Hepatocyte (in vitro differentiated cells): ENCODE data around the gene E2F3.

Source experiments
- EZH2 ChIP-seq: fragments of 200-600 bp; sonication (generic); IDR thresholded peaks from 2 replicates; pipeline ENCODE4 v1.6.1; 2016; ENCODE audit warnings: antibody characterized with exemption, mild to moderate bottlenecking, borderline replicate concordance
- EZH2phosphoT487 ChIP-seq: fragments of 200-600 bp; sonication (generic); IDR thresholded peaks from one replicate; pipeline ENCODE4 v1.6.1; 2018; ENCODE audit warnings: antibody characterized with exemption, mild to moderate bottlenecking, low read depth, moderate library complexity; ENCODE audit not compliant: unreplicated experiment, severe bottlenecking
- TF ChIP-seq, protein P1 (sequence below): fragments of 200-600 bp; sonication (generic); IDR thresholded peaks from 2 replicates; pipeline ENCODE4 v1.5.1; 2016; ENCODE audit warnings: antibody characterized with exemption, mild to moderate bottlenecking; ENCODE audit not compliant: poor library complexity

DNA sequence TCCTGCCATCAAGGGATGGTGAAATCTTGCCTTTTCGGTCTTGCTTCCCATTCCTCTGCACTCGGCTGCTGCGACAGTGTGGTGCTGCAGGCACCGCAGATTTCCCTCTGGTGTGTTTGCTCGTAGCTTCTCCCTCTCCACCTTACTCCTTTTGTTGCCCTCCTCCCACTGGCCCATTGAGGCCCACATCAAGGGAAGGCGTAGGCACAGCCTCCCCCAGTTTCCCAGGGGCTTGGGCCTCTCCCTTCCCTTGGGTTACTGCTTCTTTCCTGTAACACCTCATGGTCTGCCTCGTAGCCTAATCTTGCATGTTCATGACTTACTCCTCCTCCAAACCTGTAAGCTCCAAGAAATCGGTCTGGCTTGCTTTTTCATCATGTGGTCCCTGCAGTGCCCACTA, 9.9 kb downstream of the E2F3 start:
- TF ChIP-seq, protein P1, sequence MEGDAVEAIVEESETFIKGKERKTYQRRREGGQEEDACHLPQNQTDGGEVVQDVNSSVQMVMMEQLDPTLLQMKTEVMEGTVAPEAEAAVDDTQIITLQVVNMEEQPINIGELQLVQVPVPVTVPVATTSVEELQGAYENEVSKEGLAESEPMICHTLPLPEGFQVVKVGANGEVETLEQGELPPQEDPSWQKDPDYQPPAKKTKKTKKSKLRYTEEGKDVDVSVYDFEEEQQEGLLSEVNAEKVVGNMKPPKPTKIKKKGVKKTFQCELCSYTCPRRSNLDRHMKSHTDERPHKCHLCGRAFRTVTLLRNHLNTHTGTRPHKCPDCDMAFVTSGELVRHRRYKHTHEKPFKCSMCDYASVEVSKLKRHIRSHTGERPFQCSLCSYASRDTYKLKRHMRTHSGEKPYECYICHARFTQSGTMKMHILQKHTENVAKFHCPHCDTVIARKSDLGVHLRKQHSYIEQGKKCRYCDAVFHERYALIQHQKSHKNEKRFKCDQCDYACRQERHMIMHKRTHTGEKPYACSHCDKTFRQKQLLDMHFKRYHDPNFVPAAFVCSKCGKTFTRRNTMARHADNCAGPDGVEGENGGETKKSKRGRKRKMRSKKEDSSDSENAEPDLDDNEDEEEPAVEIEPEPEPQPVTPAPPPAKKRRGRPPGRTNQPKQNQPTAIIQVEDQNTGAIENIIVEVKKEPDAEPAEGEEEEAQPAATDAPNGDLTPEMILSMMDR = no peak
- TF ChIP-seq EZH2 (no peak), EZH2phosphoT487 (no peak)
